ENCODE measurements around the gene DPEP1.

Gene DPEP1

DNA sequence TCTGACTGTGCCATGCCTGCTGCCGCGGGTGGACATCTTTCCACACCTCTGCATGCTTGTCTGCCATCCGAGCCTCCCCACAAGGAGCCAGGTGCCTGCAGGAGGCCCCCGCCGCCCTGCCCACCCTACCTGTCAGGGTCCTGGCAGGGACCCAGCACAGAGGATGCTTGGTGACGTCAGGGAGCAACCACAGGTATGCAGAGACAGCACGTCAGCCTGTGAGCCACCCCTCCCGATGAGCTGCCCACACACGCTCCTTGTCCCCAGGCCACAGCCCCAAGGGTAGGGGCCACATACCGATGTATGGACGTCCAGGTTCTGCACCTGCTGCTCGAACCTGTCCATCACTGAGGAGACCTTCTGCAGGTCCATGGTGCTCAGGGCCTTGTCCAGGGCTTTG lies 33.5 kb downstream of the DPEP1 start:
- Histone ChIP-seq H3K36me3 (ENCODE audit: control insufficient read depth, low read length) (peaks cover 26% of the 10 kb centered on the region), H3K9me2 (replicated peaks; ENCODE audit: control insufficient read depth, low read length) (no peaks in the 10 kb centered on the region), H3F3A (ENCODE audit: control insufficient read depth, insufficient read depth) (no peaks in the 10 kb centered on the region), H3K9me3 (ENCODE audit: control insufficient read depth, insufficient read depth, low read length) (no peaks in the 10 kb centered on the region), H3K27ac (ENCODE audit: low read depth, low read length) (no peak overlapping the region), H3K4me3 (ENCODE audit: low read length) (no peak overlapping the region), H3K4me1 (ENCODE audit: control insufficient read depth, low read length) (no peaks in the 10 kb centered on the region), H4K20me1 (ENCODE audit: control insufficient read depth, insufficient read depth, low read depth, low read length) (0 out of 2 replicates have a peak, but pooled peaks cover 1% of the 10 kb centered on the region), H3K27me3 (ENCODE audit: control insufficient read depth, low read length) (no peaks in the 10 kb centered on the region), H3K4me2 (ENCODE audit: low read length) (no peak overlapping the region), H3K79me2 (ENCODE audit: control insufficient read depth, low read length) (peaks cover 8% of the 10 kb centered on the region)
- TF ChIP-seq CTCF (IDR thresholded peaks at IDR 0.05; ENCODE audit: low read depth, low read length, poor library complexity, severe bottlenecking), result no peak
- TF ChIP-seq EZH2phosphoT487 (IDR thresholded peaks at IDR 0.05; ENCODE audit: borderline replicate concordance, low read length), result no peak

GRCh38 chr16:89651584-89651983 lies 38.1 kb downstream of the DPEP1 start:
- no peak overlapping the region for H3K4me3 ChIP-seq (ENCODE audit: low read length)
- H3K9me2 ChIP-seq (replicated peaks; ENCODE audit: control insufficient read depth, low read length), result no peaks in the 10 kb centered on the region
- peaks cover 23% of the 10 kb centered on the region for H3K36me3 ChIP-seq (ENCODE audit: control insufficient read depth, low read length)

GRCh38 chr16:89653656-89654295 lies 40.3 kb downstream of the DPEP1 start:
- peaks cover 13% of the 10 kb centered on the region for H3K4me1 ChIP-seq (ENCODE audit: control insufficient read depth, low read length)
- H3K9me3 ChIP-seq (ENCODE audit: control insufficient read depth, insufficient read depth, low read length), result no peaks in the 10 kb centered on the region
- TF ChIP-seq EZH2phosphoT487 (IDR thresholded peaks at IDR 0.05; ENCODE audit: borderline replicate concordance, low read length) (no peak), CTCF (IDR thresholded peaks at IDR 0.05; ENCODE audit: low read depth, low read length, poor library complexity, severe bottlenecking) (no peak)
- H3K27me3 ChIP-seq (ENCODE audit: control insufficient read depth, low read length), result no peaks in the 10 kb centered on the region
- no peaks in the 10 kb centered on the region for H3K9me2 ChIP-seq (replicated peaks; ENCODE audit: control insufficient read depth, low read length)
- H3K27ac ChIP-seq (ENCODE audit: low read depth, low read length), result no peak overlapping the region
- peaks cover 62% of the 10 kb centered on the region for H3K79me2 ChIP-seq (ENCODE audit: control insufficient read depth, low read length)
- H4K20me1 ChIP-seq (ENCODE audit: control insufficient read depth, insufficient read depth, low read depth, low read length), result peaks cover 7% of the 10 kb centered on the region; the same call in 1 of the 2 replicates
- H3F3A ChIP-seq (ENCODE audit: control insufficient read depth, insufficient read depth), result no peaks in the 10 kb centered on the region
- H3K4me2 ChIP-seq (ENCODE audit: low read length), result no peak overlapping the region
- H3K4me3 ChIP-seq (ENCODE audit: low read length), result no peak overlapping the region
- peaks cover 18% of the 10 kb centered on the region for H3K36me3 ChIP-seq (ENCODE audit: control insufficient read depth, low read length)

More at GRCh38 chr16:89651584-89651983, 38.1 kb downstream of the DPEP1 start:
- H3F3A ChIP-seq (ENCODE audit: control insufficient read depth, insufficient read depth), result no peaks in the 10 kb centered on the region
- no peaks in the 10 kb centered on the region for H3K9me3 ChIP-seq (ENCODE audit: control insufficient read depth, insufficient read depth, low read length)
- peaks cover 5% of the 10 kb centered on the region for H3K4me1 ChIP-seq (ENCODE audit: control insufficient read depth, low read length)
- no peaks in the 10 kb centered on the region for H3K27me3 ChIP-seq (ENCODE audit: control insufficient read depth, low read length)
- no peak overlapping the region for H3K4me2 ChIP-seq (ENCODE audit: low read length)
- H3K79me2 ChIP-seq (ENCODE audit: control insufficient read depth, low read length), result peaks cover 44% of the 10 kb centered on the region
- no peak for TF ChIP-seq EZH2phosphoT487 (IDR thresholded peaks at IDR 0.05; ENCODE audit: borderline replicate concordance, low read length)
- no peak for TF ChIP-seq CTCF (IDR thresholded peaks at IDR 0.05; ENCODE audit: low read depth, low read length, poor library complexity, severe bottlenecking)
- no peak overlapping the region for H3K27ac ChIP-seq (ENCODE audit: low read depth, low read length)
- peaks cover 4% of the 10 kb centered on the region; the same call in 1 of the 2 replicates for H4K20me1 ChIP-seq (ENCODE audit: control insufficient read depth, insufficient read depth, low read depth, low read length)

All from DOHH2 (cell line).